Astrocyte (in vitro differentiated cells and primary cell): Measurements from ENCODE around the gene CDKN1C.

Source experiments
- EZH2 ChIP-seq: IDR thresholded peaks from 2 replicates; pipeline ENCODE4 v1.6.1; 2012; ENCODE audit warnings: mild to moderate bottlenecking, low read length, inconsistent platforms; ENCODE audit not compliant: insufficient read depth
- TF ChIP-seq, protein P1 (sequence below): IDR thresholded peaks from 2 replicates; pipeline ENCODE4 v1.5.1; 2011; ENCODE audit warnings: low read depth, mild to moderate bottlenecking, inconsistent platforms, low read length, moderate library complexity; ENCODE audit not compliant: insufficient read depth

DNA sequence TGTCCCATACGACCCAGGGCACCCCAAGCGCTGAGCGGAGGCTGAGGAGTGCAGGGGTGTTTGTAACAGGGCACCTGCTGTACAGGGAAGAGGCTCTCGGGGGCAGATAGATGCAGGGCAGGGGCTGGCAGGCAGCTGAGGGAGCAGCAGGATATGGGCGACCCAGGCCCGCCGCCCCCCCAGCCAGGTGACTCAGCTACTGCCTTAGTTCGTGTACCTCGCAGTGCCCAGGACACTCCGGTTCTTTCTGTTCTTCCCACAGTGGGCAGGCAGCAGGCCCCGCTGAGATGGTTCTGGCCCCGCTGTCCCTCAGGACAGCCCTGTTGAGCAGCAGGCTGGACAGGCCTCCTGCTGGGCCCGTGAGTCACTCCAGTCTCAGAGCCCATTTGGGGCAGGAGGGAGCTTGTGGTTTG lies 27.4 kb upstream of the CDKN1C start:
- TF ChIP-seq, protein P1, sequence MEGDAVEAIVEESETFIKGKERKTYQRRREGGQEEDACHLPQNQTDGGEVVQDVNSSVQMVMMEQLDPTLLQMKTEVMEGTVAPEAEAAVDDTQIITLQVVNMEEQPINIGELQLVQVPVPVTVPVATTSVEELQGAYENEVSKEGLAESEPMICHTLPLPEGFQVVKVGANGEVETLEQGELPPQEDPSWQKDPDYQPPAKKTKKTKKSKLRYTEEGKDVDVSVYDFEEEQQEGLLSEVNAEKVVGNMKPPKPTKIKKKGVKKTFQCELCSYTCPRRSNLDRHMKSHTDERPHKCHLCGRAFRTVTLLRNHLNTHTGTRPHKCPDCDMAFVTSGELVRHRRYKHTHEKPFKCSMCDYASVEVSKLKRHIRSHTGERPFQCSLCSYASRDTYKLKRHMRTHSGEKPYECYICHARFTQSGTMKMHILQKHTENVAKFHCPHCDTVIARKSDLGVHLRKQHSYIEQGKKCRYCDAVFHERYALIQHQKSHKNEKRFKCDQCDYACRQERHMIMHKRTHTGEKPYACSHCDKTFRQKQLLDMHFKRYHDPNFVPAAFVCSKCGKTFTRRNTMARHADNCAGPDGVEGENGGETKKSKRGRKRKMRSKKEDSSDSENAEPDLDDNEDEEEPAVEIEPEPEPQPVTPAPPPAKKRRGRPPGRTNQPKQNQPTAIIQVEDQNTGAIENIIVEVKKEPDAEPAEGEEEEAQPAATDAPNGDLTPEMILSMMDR = no peak
- TF ChIP-seq EZH2 = no peak
